HL-60 (cell line): ENCODE results near the gene PGAM5.

Experiments used
- DNase-seq, 2 experiments: peaks; one replicate each; pipeline ENCODE4 v3.0.0-alpha.2; 2010 to 2020; ENCODE audit warnings: low read depth in 1 of 2, low spot score in 1 of 2
- H3K27ac ChIP-seq: fragments of 250-450 bp; sonication (Bioruptor Pico); replicated peaks from 2 replicates; pipeline ENCODE4 v1.5.1; 2020; ENCODE audit warnings: mild to moderate bottlenecking, moderate library complexity
- H3K27me3 ChIP-seq: fragments of 250-450 bp; sonication (Bioruptor Pico); 2 replicates; pipeline ENCODE4 v1.5.1; 2021; ENCODE audit warnings: mild to moderate bottlenecking, moderate library complexity; ENCODE audit not compliant: insufficient read depth, poor library complexity, severe bottlenecking
- H3K4me3 ChIP-seq: replicated peaks from 2 replicates; pipeline ENCODE4 v1.5.1; 2011; ENCODE audit warnings: mild to moderate bottlenecking, control low read depth, low read length; ENCODE audit not compliant: insufficient read depth
- GABPA ChIP-seq: IDR thresholded peaks from 2 replicates; pipeline ENCODE4 v1.6.1; 2012; ENCODE audit warnings: low read depth
- POLR2AphosphoS5 ChIP-seq: IDR thresholded peaks from 2 replicates; pipeline ENCODE4 v1.6.1; 2012; ENCODE audit warnings: low read depth
- REST ChIP-seq: IDR thresholded peaks from 2 replicates; pipeline ENCODE4 v1.6.1; 2012; ENCODE audit warnings: low read depth; ENCODE audit not compliant: insufficient replicate concordance
- SPI1 ChIP-seq: IDR thresholded peaks from 2 replicates; pipeline ENCODE4 v1.6.1; 2012; ENCODE audit warnings: low read depth, mild to moderate bottlenecking, borderline replicate concordance

The PGAM5 gene

GRCh38 chr12:132765361-132765760 is 54.7 kb downstream of the PGAM5 start:
- peak overlapping the region; percentile 71 for H3K27ac ChIP-seq

GRCh38 chr12:132766380-132767085 is 55.9 kb downstream of the PGAM5 start:
- H3K27ac ChIP-seq, result peak overlapping the region; percentile 71
- no peak for TF ChIP-seq SPI1
- peak; percentile 67 for TF ChIP-seq GABPA
- H3K27me3 ChIP-seq, result no peaks in the 10 kb centered on the region
- DNase-seq, result peak in 1 of 2 experiments; percentile 51
- no peak overlapping the region for H3K4me3 ChIP-seq

More at GRCh38 chr12:132765361-132765760, 54.7 kb downstream of the PGAM5 start:
- peak in 1 of 2 experiments; percentile 74 for DNase-seq
- H3K27me3 ChIP-seq, result no peaks in the 10 kb centered on the region
- TF ChIP-seq POLR2AphosphoS5, result no peak
- TF ChIP-seq GABPA, result no peak
- TF ChIP-seq REST, result peak; percentile 22
- TF ChIP-seq SPI1, result 0 out of 2 replicates have a peak, but pooled peaks have one; percentile 31
- H3K4me3 ChIP-seq, result no peak overlapping the region

DNA sequence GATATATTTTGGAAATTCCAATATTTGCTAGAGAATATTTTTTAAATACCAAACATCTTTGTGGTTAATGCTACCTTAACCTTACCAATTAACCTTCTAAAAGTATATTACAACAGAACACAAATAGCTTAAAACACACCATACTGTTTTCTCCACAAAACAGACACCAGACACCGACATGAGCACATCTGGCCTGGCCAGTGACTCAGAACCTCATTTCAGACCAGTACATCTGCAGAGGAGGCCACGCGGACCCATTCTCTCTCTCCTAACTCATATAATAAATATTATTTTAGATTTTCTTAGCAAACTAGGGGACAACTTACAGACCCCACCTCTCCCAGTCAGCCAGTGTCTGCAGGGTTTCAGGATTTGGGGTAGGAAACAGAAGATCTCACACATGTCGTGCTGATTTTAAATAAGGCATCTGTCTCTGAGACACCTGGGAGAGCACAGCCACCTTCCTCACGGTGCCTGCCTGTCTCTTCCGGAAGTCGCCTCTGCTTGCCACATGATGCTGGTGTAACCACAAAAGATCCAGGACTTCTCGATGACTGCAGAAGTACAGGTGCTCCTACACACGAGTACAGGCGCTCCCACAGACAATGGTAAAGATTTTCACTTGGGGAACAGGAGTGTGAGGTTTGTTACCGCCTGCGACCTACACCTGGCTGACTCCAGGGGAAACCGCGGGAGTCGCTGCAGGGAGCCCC is 60.6 kb downstream of the PGAM5 start:
- no peak overlapping the region for H3K4me3 ChIP-seq
- peak; percentile 51 to 83 for DNase-seq

More for the DNA sequence above, 60.6 kb downstream of the PGAM5 start:
- H3K27ac ChIP-seq, result peak overlapping the region; percentile 87
- TF ChIP-seq REST, result no peak
- TF ChIP-seq POLR2AphosphoS5, result peak; percentile 82
- TF ChIP-seq SPI1, result no peak
- no peaks in the 10 kb centered on the region for H3K27me3 ChIP-seq
